Activated naive CD4-positive, alpha-beta T cell treated with anti-CD3 and anti-CD28 coated beads for 36 hours (primary cell): Measurements from ENCODE around the gene RBBP5. TPM values are rescaled to one million over a fixed set of nuclear protein-coding genes. Genes with fewer than 3 reads are reported as not detected.

ENCODE experiments used
- CTCF ChIA-PET: fragments of 350-600 bp; sonication (Branson Sonifier 250); formaldehyde crosslinking; loops from one replicate; lab custom pipeline; 2021; ENCODE audit warnings: antibody characterized with exemption; lab: Charles Lee
- DNase-seq: peaks from one replicate; pipeline ENCODE4 v3.0.0-alpha.2; 2020
- H3K27ac Mint-ChIP-seq: one replicate; pipeline ENCODE4 v1.8.0; 2021; ENCODE audit warnings: mild to moderate bottlenecking, mixed read lengths
- H3K27me3 Mint-ChIP-seq: one replicate; pipeline ENCODE4 v1.8.0; 2021; ENCODE audit warnings: low read depth, mixed read lengths
- H3K36me3 Mint-ChIP-seq: one replicate; pipeline ENCODE4 v1.8.0; 2021; ENCODE audit warnings: low read depth, mixed read lengths
- H3K4me1 Mint-ChIP-seq: one replicate; pipeline ENCODE4 v1.8.0; 2021; ENCODE audit warnings: low read depth, mixed read lengths
- H3K4me3 Mint-ChIP-seq: one replicate; pipeline ENCODE4 v1.8.0; 2021; ENCODE audit warnings: mild to moderate bottlenecking, moderate library complexity, mixed read lengths
- H3K9me3 Mint-ChIP-seq: one replicate; pipeline ENCODE4 v1.8.0; 2021; ENCODE audit warnings: mixed read lengths
- intact Hi-C: fragments of 100-400 bp; cut with micrococcal nuclease; formaldehyde crosslinking; loops from one replicate; pipeline ENCODE4 v1.15.1; 2023
- total RNA-seq, 2 experiments: library from RNA; stranded (reverse); gene quantifications; one replicate each; pipeline ENCODE4 v1.2.3, GENCODE V29; 2021

The RBBP5 gene
- total RNA-seq, 2 experiments from 2014 or later, result 26.0 to 27.5 TPM

DNA sequence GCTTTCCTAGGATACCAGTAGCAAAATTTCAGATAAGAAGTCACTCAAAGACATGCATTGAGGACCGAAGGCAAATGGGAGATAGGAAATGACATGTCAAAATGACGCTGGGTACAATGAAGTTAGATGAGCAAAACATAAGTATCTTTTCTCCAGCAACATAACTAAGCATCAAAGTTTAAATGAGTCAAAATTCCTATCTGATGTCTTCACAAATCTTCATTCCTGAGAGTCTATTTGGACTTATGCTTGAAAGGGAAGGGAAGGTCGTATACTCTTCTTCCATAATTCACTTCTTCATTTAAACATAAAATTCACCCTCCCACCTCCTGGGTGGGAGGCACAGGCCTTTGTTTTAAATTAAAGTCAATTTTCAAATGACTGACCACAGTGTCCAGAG, 33.4 kb downstream of the RBBP5 start:
- CTCF ChIA-PET, result interaction anchor here (0.5 to 1.9 kb wide), 2 partner anchors 27 to 84 kb away, joined by 3 to 8 read pairs; no protein-coding TSS in a partner anchor
- intact Hi-C loops, result no loop called here
- Mint-ChIP-seq H3K27me3 (no peaks in the 10 kb centered on the region), H3K4me1 (no peaks in the 10 kb centered on the region), H3K9me3 (no peaks in the 10 kb centered on the region), H3K4me3 (no peak overlapping the region), H3K27ac (no peak overlapping the region), H3K36me3 (peaks cover 28% of the 10 kb centered on the region)
- DNase-seq, result no peak

DNA sequence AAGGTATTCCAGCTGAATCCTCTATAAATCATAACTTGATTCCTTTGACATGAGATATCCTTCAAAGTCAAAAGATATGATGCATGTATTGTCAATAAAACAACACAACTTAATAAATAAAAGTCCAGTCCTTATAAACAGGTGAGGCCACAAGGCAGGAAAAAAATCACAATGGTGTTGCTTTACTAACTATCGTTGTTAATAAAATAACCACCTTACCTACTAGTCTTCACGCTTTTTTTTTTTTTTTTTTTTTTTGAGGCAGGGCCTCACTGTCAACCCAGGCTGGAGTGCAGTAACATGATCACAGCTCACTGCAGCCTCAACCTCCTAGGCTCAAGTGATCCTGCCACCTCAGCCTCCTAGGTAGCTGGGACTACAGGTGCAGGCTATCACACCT, 37.4 kb downstream of the RBBP5 start, which contains the start of gene TMEM81:
TSS of gene TMEM81 (minus strand) at position 101 of the 400 bp plus-strand sequence. CDS start 140 bp downstream, outside the sequence.
- no peaks in the 10 kb centered on the region for H3K27me3 Mint-ChIP-seq
- no peaks in the 10 kb centered on the region for H3K9me3 Mint-ChIP-seq
- no peak within 1 kb of the TSS for H3K4me3 Mint-ChIP-seq
- no peak within 1 kb of the TSS for H3K27ac Mint-ChIP-seq
- H3K4me1 Mint-ChIP-seq, result no peaks in the 10 kb centered on the region
- no peak for DNase-seq
- intact Hi-C loops, result no loop called here
- H3K36me3 Mint-ChIP-seq, result peaks cover 29% of the 10 kb centered on the region
- CTCF ChIA-PET, result no interaction called here

DNA sequence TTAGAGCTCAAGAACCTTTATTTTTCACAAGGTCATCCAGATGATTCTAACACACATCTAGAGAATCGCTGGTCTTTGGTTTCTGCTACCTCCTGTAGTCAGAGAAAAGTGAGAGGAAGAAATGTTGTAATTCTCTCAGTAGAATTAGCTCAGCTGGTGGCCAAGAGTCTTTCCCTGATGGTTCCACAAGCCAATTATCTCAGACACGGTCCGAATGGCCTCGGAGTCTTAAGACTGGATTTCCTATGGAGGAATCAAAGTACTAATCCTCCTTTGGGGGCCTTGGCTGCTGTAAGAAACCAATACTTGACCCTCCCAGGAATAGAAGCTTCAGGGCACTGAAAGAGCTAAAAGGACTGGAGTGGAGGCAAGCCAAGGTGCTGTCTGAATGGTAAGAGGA, 39.3 kb downstream of the RBBP5 start:
- intact Hi-C loops, result no loop called here
- no peak for DNase-seq
- H3K27me3 Mint-ChIP-seq, result no peaks in the 10 kb centered on the region

DNA sequence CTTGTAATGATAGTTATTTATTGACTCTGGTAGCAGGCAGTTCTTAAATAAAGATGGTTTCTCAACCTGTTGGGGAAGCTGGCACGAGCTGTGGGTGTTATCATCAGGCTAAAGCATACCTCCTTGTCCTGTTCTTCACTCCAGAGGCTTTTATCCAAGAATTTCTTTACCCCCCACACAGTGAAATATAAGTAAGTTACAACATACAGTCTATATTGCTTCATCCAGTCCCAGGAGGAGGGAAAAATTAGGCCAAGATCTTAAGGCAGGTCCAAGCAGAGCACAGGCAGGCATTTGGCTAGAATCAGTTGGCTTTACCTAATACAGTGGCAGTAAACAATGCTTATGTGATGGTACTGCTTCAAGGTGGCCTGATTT, 43.9 kb downstream of the RBBP5 start:
- DNase-seq, result no peak
- no peaks in the 10 kb centered on the region for H3K27me3 Mint-ChIP-seq
- CTCF ChIA-PET, result no interaction called here
- no peak overlapping the region for H3K4me3 Mint-ChIP-seq
- no peaks in the 10 kb centered on the region for H3K9me3 Mint-ChIP-seq
- H3K27ac Mint-ChIP-seq, result no peak overlapping the region
- H3K4me1 Mint-ChIP-seq, result no peaks in the 10 kb centered on the region
- intact Hi-C loops, result no loop called here
- H3K36me3 Mint-ChIP-seq, result peaks cover 4% of the 10 kb centered on the region

More for the DNA sequence above, 39.3 kb downstream of the RBBP5 start:
- H3K36me3 Mint-ChIP-seq, result peaks cover 19% of the 10 kb centered on the region
- no peaks in the 10 kb centered on the region for H3K9me3 Mint-ChIP-seq
- no peak overlapping the region for H3K27ac Mint-ChIP-seq
- CTCF ChIA-PET, result interaction anchor here (1.1 to 2.1 kb wide), 2 partner anchors 19 to 21 kb away, joined by 3 to 12 read pairs; no protein-coding TSS in a partner anchor
- no peak overlapping the region for H3K4me3 Mint-ChIP-seq
- H3K4me1 Mint-ChIP-seq, result no peaks in the 10 kb centered on the region

DNA sequence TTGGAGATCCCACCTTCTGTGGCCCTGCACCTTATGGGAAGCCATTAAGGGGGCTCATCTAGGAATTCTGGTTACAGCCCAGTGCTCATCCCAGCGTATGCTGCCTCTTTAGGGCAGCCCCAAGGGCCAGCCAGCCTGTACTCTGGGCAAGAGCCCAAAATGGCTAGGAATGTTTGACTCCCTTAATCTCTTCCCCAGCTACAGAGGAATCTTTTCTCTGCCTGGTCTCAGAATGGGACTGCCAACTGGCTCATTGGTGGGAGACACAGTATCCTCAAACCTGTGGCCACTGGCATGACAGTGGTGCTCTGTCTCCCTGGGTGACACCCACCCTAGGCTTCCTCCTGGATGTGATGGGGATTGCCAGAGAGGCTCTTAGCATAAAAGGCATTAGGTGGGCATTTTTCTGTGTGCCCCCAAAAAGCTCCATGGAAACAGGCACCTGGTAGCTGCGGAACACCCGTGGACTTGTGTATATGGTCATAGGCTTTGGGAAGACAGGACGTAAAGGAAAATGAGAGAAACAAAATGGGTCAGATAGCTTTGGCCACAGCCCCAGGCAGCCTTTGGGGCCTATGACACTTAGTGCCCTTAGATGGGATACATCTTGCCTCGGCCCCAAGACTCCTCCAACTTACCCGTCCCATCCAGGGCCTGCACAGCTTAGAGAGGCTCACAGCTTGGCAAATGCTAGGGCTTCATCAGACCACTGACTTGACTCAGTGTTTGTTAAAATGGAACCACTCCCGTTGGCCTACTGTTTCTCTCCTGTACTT, 44.4 kb downstream of the RBBP5 start:
- Mint-ChIP-seq H3K9me3 (no peaks in the 10 kb centered on the region), H3K36me3 (peaks cover 2% of the 10 kb centered on the region), H3K4me1 (no peaks in the 10 kb centered on the region), H3K4me3 (no peak overlapping the region), H3K27ac (no peak overlapping the region), H3K27me3 (no peaks in the 10 kb centered on the region)
- DNase-seq, result no peak
- intact Hi-C loops, result no loop called here
- CTCF ChIA-PET, result interaction anchor here (0.5 to 0.9 kb wide), 2 partner anchors 88 to 121 kb away, joined by 4 read pairs; no protein-coding TSS in a partner anchor

DNA sequence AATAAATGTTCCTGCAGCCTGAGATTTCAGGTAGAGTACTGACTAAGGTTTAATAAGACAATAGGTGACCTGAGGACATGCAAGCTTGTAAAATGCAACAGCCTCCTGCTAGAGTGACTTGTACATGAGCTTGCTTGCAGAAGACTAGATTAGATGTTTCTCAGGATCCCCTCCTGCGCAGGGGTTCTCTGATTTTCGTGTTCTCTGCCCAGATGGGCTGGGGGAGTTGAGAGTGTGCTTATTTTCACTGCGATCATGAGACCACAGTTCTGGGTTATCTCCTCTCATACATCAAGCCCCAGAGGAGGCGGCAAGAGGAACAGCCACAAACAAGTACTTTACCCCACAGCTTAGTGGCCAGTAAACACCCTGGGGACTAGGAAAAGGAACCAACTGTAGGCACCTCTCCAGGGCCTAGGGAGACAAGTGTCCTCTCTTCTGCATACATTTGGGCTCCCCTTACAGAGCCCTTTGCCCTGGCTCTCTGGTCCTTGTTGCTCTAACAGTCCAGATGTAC, 45.5 kb downstream of the RBBP5 start:
- DNase-seq, result no peak
- H3K27me3 Mint-ChIP-seq, result no peaks in the 10 kb centered on the region
- peaks cover 2% of the 10 kb centered on the region for H3K36me3 Mint-ChIP-seq
- no peaks in the 10 kb centered on the region for H3K9me3 Mint-ChIP-seq
- CTCF ChIA-PET, result interaction anchor here (1.1 kb wide), 1 partner anchor 15 kb away, joined by 5 read pairs; no protein-coding TSS in a partner anchor
- no peak overlapping the region for H3K27ac Mint-ChIP-seq
- intact Hi-C loops, result no loop called here
- no peaks in the 10 kb centered on the region for H3K4me1 Mint-ChIP-seq
- H3K4me3 Mint-ChIP-seq, result no peak overlapping the region

DNA sequence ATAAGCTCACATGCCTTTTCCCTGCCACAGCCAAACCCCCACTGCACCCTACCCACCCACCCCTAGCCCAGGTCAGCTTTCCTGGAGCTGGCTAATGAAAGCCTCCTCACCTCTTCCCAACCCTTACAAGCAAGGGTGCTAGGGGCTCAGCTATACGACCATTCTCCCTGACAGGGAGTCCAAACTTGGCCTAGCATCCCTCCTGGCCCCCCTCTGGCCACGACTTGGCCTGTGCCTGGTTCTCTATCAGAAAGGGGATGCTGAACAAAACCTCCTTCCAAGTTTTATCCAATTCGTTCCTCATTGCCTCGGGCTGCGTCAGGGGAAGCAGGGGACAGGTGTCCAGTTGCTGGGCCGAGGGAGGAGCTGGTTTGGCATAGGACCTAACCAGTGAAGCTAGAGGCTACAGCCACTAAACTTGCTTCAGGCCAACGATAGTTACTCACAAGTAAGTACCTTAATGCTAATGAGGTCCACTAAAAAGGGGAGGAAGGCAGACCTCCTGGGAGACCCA, 46.1 kb downstream of the RBBP5 start:
- Mint-ChIP-seq H3K9me3 (no peaks in the 10 kb centered on the region), H3K27me3 (no peaks in the 10 kb centered on the region), H3K36me3 (no peaks in the 10 kb centered on the region), H3K27ac (no peak overlapping the region), H3K4me3 (no peak overlapping the region), H3K4me1 (no peaks in the 10 kb centered on the region)
- CTCF ChIA-PET, result interaction anchor here (1.1 kb wide), 1 partner anchor 14 kb away, joined by 5 read pairs; no protein-coding TSS in a partner anchor
- intact Hi-C loops, result no loop called here
- DNase-seq, result no peak

DNA sequence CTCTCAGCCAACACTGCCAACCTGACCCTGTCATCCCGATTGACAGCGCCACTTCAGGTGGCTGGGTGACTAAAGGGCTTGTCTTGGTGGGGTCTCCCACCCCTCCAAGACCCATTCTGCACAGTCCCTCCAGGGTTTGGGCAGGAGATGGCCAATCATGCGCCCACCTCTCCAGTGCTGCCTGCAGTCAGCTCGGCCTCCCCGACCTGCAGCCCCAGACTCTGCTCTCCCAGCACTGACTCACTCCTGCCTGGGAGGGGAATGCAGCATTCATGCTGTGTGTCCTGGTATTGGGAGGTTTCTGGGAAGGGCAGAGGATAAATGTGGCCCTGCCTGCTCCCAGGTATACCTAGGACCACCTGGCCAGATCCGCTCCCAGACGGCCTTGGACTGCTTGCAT, 47.3 kb downstream of the RBBP5 start:
- H3K27ac Mint-ChIP-seq, result no peak overlapping the region
- no peak overlapping the region for H3K4me3 Mint-ChIP-seq
- no peaks in the 10 kb centered on the region for H3K4me1 Mint-ChIP-seq
- intact Hi-C loops, result no loop called here
- CTCF ChIA-PET, result interaction anchor here (0.7 kb wide), 1 partner anchor 39 kb away, joined by 5 read pairs; no protein-coding TSS in a partner anchor
- no peaks in the 10 kb centered on the region for H3K36me3 Mint-ChIP-seq
- DNase-seq, result no peak
- H3K9me3 Mint-ChIP-seq, result no peaks in the 10 kb centered on the region
- H3K27me3 Mint-ChIP-seq, result no peaks in the 10 kb centered on the region

DNA sequence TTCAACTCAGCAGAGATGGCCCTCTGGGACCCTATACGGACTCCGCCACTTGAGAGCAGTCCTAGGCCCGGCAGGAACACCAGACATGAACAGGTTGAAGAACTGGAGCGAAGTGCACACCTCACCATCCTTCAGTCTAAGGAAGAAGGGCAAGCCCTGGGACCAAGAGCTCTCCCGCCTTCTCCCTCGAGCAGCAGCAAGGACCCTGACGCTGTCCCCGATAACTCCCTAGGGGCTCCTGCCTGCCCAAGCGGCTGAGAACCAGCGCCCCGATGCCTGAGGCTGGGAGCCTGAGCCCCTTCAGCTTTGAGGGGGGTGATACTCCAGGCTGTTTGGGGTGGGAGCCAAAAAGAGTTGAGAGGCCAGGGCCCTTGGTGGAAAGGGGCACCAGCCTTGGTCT, 47.7 kb downstream of the RBBP5 start:
- H3K36me3 Mint-ChIP-seq, result no peaks in the 10 kb centered on the region
- H3K9me3 Mint-ChIP-seq, result no peaks in the 10 kb centered on the region
- no peak overlapping the region for H3K27ac Mint-ChIP-seq
- CTCF ChIA-PET, result interaction anchor here (0.7 kb wide), 1 partner anchor 39 kb away, joined by 5 read pairs; no protein-coding TSS in a partner anchor
- intact Hi-C loops, result no loop called here
- H3K4me3 Mint-ChIP-seq, result no peak overlapping the region
- H3K27me3 Mint-ChIP-seq, result no peaks in the 10 kb centered on the region
- DNase-seq, result no peak
- H3K4me1 Mint-ChIP-seq, result no peaks in the 10 kb centered on the region

DNA sequence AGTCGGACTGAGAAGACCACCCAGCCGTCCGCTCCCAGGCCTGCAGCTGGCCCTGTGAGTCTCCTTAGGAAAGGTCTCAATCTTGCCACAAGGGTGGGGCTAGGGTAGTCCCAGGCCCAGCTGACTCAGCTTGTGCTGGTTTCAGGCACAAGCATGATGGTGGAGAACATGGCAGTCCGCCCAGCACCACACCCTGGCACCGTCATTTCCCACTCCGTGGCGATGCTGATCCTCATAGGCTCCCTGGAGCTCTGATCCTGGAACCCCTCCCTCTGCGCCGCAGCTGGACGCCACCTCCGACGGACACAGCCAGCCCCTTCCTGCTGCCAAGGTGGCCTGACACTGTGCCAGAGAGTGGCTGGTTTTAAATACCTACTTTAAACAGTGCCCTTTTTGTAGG, 48.3 kb downstream of the RBBP5 start:
- Mint-ChIP-seq H3K4me3 (no peak overlapping the region), H3K27ac (no peak overlapping the region), H3K9me3 (no peaks in the 10 kb centered on the region), H3K4me1 (no peaks in the 10 kb centered on the region), H3K27me3 (no peaks in the 10 kb centered on the region), H3K36me3 (no peaks in the 10 kb centered on the region)
- intact Hi-C loops, result no loop called here
- DNase-seq, result no peak
- CTCF ChIA-PET, result no interaction called here

DNA sequence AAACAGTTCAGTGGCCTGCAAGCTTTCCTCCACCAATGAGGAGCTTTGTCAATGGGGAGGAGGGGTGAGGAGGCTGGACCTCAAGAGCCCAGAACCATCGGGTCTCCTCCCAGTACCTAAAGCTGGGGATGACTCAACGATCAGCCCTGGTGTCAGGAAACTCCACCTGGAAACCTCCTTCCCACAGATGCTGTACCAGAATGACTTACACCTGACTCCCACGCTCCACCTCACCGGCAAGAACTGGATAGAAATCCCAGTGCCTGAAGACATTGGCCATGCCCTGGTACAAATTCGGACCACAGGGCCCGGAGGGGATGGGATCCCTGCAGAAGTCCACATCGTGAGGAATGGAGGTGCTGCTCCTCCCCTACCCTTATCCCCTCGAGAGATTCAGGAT, 48.9 kb downstream of the RBBP5 start:
- CTCF ChIA-PET, result interaction anchor here (0.8 to 1.1 kb wide), 2 partner anchors 12 to 183 kb away, joined by 3 to 4 read pairs; no protein-coding TSS in a partner anchor
- intact Hi-C loops, result no loop called here
- no peaks in the 10 kb centered on the region for H3K9me3 Mint-ChIP-seq
- no peak overlapping the region for H3K4me3 Mint-ChIP-seq
- H3K27me3 Mint-ChIP-seq, result no peaks in the 10 kb centered on the region
- H3K36me3 Mint-ChIP-seq, result no peaks in the 10 kb centered on the region
- no peak overlapping the region for H3K27ac Mint-ChIP-seq
- H3K4me1 Mint-ChIP-seq, result no peaks in the 10 kb centered on the region
- no peak for DNase-seq

DNA sequence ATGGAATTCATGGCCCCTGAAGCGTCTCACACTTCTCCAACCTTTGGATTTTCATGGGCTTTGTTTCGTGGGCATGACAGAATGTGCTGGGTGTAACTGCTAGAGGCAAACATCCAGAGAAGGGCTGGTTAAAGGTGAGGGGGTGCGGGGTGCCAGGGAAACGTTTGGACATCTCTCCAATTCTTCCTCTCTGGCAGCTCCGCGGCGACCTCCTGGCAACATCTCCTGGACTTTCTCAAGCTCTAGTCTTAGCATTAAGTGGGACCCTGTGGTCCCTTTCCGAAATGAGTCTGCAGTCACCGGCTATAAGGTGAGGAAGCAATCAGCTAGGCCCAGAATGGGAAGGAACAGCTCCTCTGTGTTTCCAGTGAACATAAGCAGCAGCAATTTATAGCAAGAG, 49.5 kb downstream of the RBBP5 start:
- no peaks in the 10 kb centered on the region for H3K9me3 Mint-ChIP-seq
- CTCF ChIA-PET, result interaction anchor here (0.8 to 1.1 kb wide), 2 partner anchors 11 to 184 kb away, joined by 3 to 4 read pairs; no protein-coding TSS in a partner anchor
- no peaks in the 10 kb centered on the region for H3K4me1 Mint-ChIP-seq
- H3K27me3 Mint-ChIP-seq, result no peaks in the 10 kb centered on the region
- no peak overlapping the region for H3K27ac Mint-ChIP-seq
- intact Hi-C loops, result no loop called here
- DNase-seq, result no peak
- H3K4me3 Mint-ChIP-seq, result no peak overlapping the region
- H3K36me3 Mint-ChIP-seq, result no peaks in the 10 kb centered on the region
